PFSK-1 (cell line): ENCODE results near the gene EPHA6.

Source experiments
- POLR2AphosphoS5 ChIP-seq: IDR thresholded peaks from 2 replicates; pipeline ENCODE4 v1.6.1; 2012; ENCODE audit warnings: low read depth, mild to moderate bottlenecking, control low read depth, low read length, moderate library complexity
- SIN3A ChIP-seq: IDR thresholded peaks from 2 replicates; pipeline ENCODE4 v1.6.1; 2012; ENCODE audit warnings: mild to moderate bottlenecking, low read length, moderate library complexity, borderline replicate concordance; ENCODE audit not compliant: insufficient read depth
- TAF1 ChIP-seq: IDR thresholded peaks from 2 replicates; pipeline ENCODE4 v1.6.1; 2012; ENCODE audit warnings: low read length, control low read depth, borderline replicate concordance; ENCODE audit not compliant: insufficient read depth
- TF ChIP-seq, protein P1 (sequence below), 2 experiments: IDR thresholded peaks; 2 replicates each; pipeline versions ENCODE4 v1.6.1 to v1.8.0; 2011 to 2012; ENCODE audit warnings: low read depth in 2 of 2, low read length in 2 of 2, control low read depth in 1 of 2, inconsistent platforms in 1 of 2, mild to moderate bottlenecking in 1 of 2, moderate library complexity in 1 of 2; ENCODE audit not compliant: insufficient read depth in 1 of 2

- no peak for TF ChIP-seq TAF1
- no peak for TF ChIP-seq SIN3A
- no peak for TF ChIP-seq POLR2AphosphoS5
- TF ChIP-seq, protein P1, sequence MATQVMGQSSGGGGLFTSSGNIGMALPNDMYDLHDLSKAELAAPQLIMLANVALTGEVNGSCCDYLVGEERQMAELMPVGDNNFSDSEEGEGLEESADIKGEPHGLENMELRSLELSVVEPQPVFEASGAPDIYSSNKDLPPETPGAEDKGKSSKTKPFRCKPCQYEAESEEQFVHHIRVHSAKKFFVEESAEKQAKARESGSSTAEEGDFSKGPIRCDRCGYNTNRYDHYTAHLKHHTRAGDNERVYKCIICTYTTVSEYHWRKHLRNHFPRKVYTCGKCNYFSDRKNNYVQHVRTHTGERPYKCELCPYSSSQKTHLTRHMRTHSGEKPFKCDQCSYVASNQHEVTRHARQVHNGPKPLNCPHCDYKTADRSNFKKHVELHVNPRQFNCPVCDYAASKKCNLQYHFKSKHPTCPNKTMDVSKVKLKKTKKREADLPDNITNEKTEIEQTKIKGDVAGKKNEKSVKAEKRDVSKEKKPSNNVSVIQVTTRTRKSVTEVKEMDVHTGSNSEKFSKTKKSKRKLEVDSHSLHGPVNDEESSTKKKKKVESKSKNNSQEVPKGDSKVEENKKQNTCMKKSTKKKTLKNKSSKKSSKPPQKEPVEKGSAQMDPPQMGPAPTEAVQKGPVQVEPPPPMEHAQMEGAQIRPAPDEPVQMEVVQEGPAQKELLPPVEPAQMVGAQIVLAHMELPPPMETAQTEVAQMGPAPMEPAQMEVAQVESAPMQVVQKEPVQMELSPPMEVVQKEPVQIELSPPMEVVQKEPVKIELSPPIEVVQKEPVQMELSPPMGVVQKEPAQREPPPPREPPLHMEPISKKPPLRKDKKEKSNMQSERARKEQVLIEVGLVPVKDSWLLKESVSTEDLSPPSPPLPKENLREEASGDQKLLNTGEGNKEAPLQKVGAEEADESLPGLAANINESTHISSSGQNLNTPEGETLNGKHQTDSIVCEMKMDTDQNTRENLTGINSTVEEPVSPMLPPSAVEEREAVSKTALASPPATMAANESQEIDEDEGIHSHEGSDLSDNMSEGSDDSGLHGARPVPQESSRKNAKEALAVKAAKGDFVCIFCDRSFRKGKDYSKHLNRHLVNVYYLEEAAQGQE (IDR thresholded peaks at IDR 0.05; ENCODE audit: insufficient read depth in 1 of 2, low read depth in 2 of 2, low read length in 2 of 2): no peak
These were observed 737.8 kb downstream of the EPHA6 start for GRCh38 chr3:97552186-97552585.
